Stimulated activated CD4-positive, alpha-beta T cell treated with anti-CD3 and anti-CD28 coated beads, Interleukin-2, amount 100 ng/mL, for 24 hours (primary cell): Measurements from ENCODE around the gene UQCRHL.

ENCODE experiments used
- DNase-seq, 2 donors: peaks; one replicate each; pipeline ENCODE4 v3.0.0-alpha.2; 2020

Gene UQCRHL

GRCh38 chr1:15757575-15758342 lies 49.7 kb downstream of the UQCRHL start:
- DNase-seq = no peak
